ENCODE measurements around the gene CRYBA2.

Gene CRYBA2

GRCh38 chr2:218999021-218999880 lies 6.0 kb upstream of the CRYBA2 start:
- DNase-seq (no peak), ATAC-seq (no peak)

GRCh38 chr2:218998414-218999002 lies 5.3 kb upstream of the CRYBA2 start:
- no peak for ATAC-seq
- no peak for DNase-seq

- DNase-seq: no peak
- ATAC-seq: no peak
Observed at GRCh38 chr2:218997731-218998130, 4.5 kb upstream of the CRYBA2 start.

GRCh38 chr2:218996937-218997336 lies 3.7 kb upstream of the CRYBA2 start:
- no peak for ATAC-seq
- no peak for DNase-seq

- ATAC-seq (peak; percentile 67), DNase-seq (peak; percentile 93)
Observed at GRCh38 chr2:218995972-218996711, 2.9 kb upstream of the CRYBA2 start.

GRCh38 chr2:218995561-218995960 lies 2.3 kb upstream of the CRYBA2 start:
- ATAC-seq (no peak), DNase-seq (no peak)

GRCh38 chr2:218992703-218993344 lies 398 bp downstream of the CRYBA2 start:
- DNase-seq (no peak), ATAC-seq (no peak)

GRCh38 chr2:218992196-218992595 lies 1.0 kb downstream of the CRYBA2 start:
- ATAC-seq: no peak
- DNase-seq: no peak

GRCh38 chr2:218991674-218992168 lies 1.5 kb downstream of the CRYBA2 start:
- ATAC-seq: no peak

GRCh38 chr2:218990612-218991011 lies 2.6 kb downstream of the CRYBA2 start:
- ATAC-seq: no peak
- DNase-seq: no peak

More at GRCh38 chr2:218991674-218992168, 1.5 kb downstream of the CRYBA2 start:
- DNase-seq: no peak

- DNase-seq (no peak), ATAC-seq (no peak)
Observed at GRCh38 chr2:218990052-218990451, 3.2 kb downstream of the CRYBA2 start.

GRCh38 chr2:218988650-218989049 lies 4.6 kb downstream of the CRYBA2 start:
- no peak for ATAC-seq
- DNase-seq: no peak

- ATAC-seq (no peak), DNase-seq (no peak)
Observed at GRCh38 chr2:218988164-218988563, 5.1 kb downstream of the CRYBA2 start.

- DNase-seq (no peak), ATAC-seq (no peak)
Observed at GRCh38 chr2:218986148-218986761, 7.0 kb downstream of the CRYBA2 start.

GRCh38 chr2:218985325-218986091 lies 7.7 kb downstream of the CRYBA2 start:
- no peak for DNase-seq
- no peak for ATAC-seq

- ATAC-seq (no peak), DNase-seq (no peak)
Observed at GRCh38 chr2:218985021-218985324, 8.2 kb downstream of the CRYBA2 start, which contains the start of gene FEV. FEV (minus strand) TSS chr2:218985184; CDS start chr2:218985075, 109 bp downstream.

- ATAC-seq (no peak), DNase-seq (no peak)
Observed at GRCh38 chr2:218984239-218985020, 8.8 kb downstream of the CRYBA2 start.

GRCh38 chr2:218983934-218984238 lies 9.3 kb downstream of the CRYBA2 start:
- ATAC-seq (no peak), DNase-seq (no peak)

GRCh38 chr2:218983263-218983933 lies 9.8 kb downstream of the CRYBA2 start:
- ATAC-seq (no peak), DNase-seq (no peak)
